Trophoblast cell (in vitro differentiated cells and primary cell): ENCODE results near the gene MSH2.

ENCODE experiments used
- DNase-seq, 2 donors: peaks; one replicate each; pipeline ENCODE4 v3.0.0-alpha.2; 2016
- H2AFZ ChIP-seq: 2 replicates; pipeline ENCODE4 v1.6.1; 2013; ENCODE audit warnings: low read length, moderate library complexity, mild to moderate bottlenecking; ENCODE audit not compliant: insufficient read depth, poor library complexity
- H2AK5ac ChIP-seq: 2 replicates; pipeline ENCODE4 v1.6.1; 2013; ENCODE audit warnings: mild to moderate bottlenecking, low read length
- H2BK120ac ChIP-seq: 2 replicates; pipeline ENCODE4 v1.6.1; 2013; ENCODE audit warnings: low read length, mild to moderate bottlenecking, moderate library complexity; ENCODE audit not compliant: insufficient read depth, poor library complexity
- H2BK12ac ChIP-seq: 2 replicates; pipeline ENCODE4 v1.6.1; 2013; ENCODE audit warnings: mild to moderate bottlenecking, low read length, moderate library complexity
- H2BK5ac ChIP-seq: 2 replicates; pipeline ENCODE4 v1.6.1; 2013; ENCODE audit warnings: low read length, low read depth, moderate library complexity, mild to moderate bottlenecking; ENCODE audit not compliant: poor library complexity
- H3K14ac ChIP-seq: 2 replicates; pipeline ENCODE4 v1.6.1; 2013; ENCODE audit warnings: mild to moderate bottlenecking, low read length
- H3K18ac ChIP-seq: 2 replicates; pipeline ENCODE4 v1.6.1; 2013; ENCODE audit warnings: mild to moderate bottlenecking, low read length
- H3K23ac ChIP-seq: 2 replicates; pipeline ENCODE4 v1.6.1; 2013; ENCODE audit warnings: low read length
- H3K27ac ChIP-seq: 2 replicates; pipeline ENCODE4 v1.5.1; 2013; ENCODE audit warnings: low read depth, mild to moderate bottlenecking, inconsistent platforms, low read length, moderate library complexity
- H3K27me3 ChIP-seq: 2 replicates; pipeline ENCODE4 v1.6.1; 2013; ENCODE audit warnings: inconsistent platforms, mild to moderate bottlenecking, low read length, moderate library complexity; ENCODE audit not compliant: insufficient read depth
- H3K36me3 ChIP-seq, 2 experiments: 1 replicate in 1 of 2; 2 replicates in 1 of 2; pipeline ENCODE4 v1.6.1; 2013; ENCODE audit warnings: low read length in 2 of 2, mild to moderate bottlenecking in 2 of 2, moderate library complexity in 1 of 2; ENCODE audit not compliant: insufficient read depth in 2 of 2, control insufficient read depth in 1 of 2
- H3K4ac ChIP-seq: 2 replicates; pipeline ENCODE4 v1.6.1; 2013; ENCODE audit warnings: low read depth, mild to moderate bottlenecking, low read length, moderate library complexity
- H3K4me1 ChIP-seq, 2 experiments: 1 replicate in 1 of 2; 2 replicates in 1 of 2; pipeline ENCODE4 v1.6.1; 2013; ENCODE audit warnings: low read length in 2 of 2, mild to moderate bottlenecking in 2 of 2, moderate library complexity in 1 of 2; ENCODE audit not compliant: insufficient read depth in 2 of 2, control insufficient read depth in 1 of 2
- H3K4me2 ChIP-seq: 2 replicates; pipeline ENCODE4 v1.6.1; 2013; ENCODE audit warnings: inconsistent platforms, mild to moderate bottlenecking, low read length, moderate library complexity
- H3K4me3 ChIP-seq: 2 replicates; pipeline ENCODE4 v1.5.1; 2013; ENCODE audit warnings: mild to moderate bottlenecking, low read depth, low read length, inconsistent platforms
- H3K79me1 ChIP-seq: one replicate; pipeline ENCODE4 v1.6.1; 2013; ENCODE audit warnings: low read length
- H3K79me2 ChIP-seq: 2 replicates; pipeline ENCODE4 v1.6.1; 2013; ENCODE audit warnings: low read length, mild to moderate bottlenecking; ENCODE audit not compliant: control insufficient read depth, insufficient read depth, poor library complexity
- H3K9ac ChIP-seq: 2 replicates; pipeline ENCODE4 v1.6.1; 2013; ENCODE audit warnings: mild to moderate bottlenecking, low read length
- H3K9me3 ChIP-seq: 2 replicates; pipeline ENCODE4 v1.6.1; 2013; ENCODE audit warnings: low read depth, mild to moderate bottlenecking, control low read depth, inconsistent platforms, low read length; ENCODE audit not compliant: insufficient read depth
- H4K12ac ChIP-seq: 2 replicates; pipeline ENCODE4 v1.6.1; 2013; ENCODE audit warnings: low read depth, mild to moderate bottlenecking, low read length, moderate library complexity
- H4K8ac ChIP-seq: 2 replicates; pipeline ENCODE4 v1.6.1; 2013; ENCODE audit warnings: low read depth, mild to moderate bottlenecking, low read length, moderate library complexity
- H4K91ac ChIP-seq: one replicate; pipeline ENCODE4 v1.6.1; 2013; ENCODE audit warnings: low read depth, mild to moderate bottlenecking, low read length, moderate library complexity
- WGBS: extraction: QIAGEN DNeasy Blood & Tissue Kit; methylation state at CpG from one replicate; pipeline ENCODE4 v1.1.7; 2013; ENCODE audit warnings: missing lambda C conversion rate; ENCODE audit not compliant: insufficient read length, insufficient coverage; ENCODE audit errors: extremely low coverage; 5-methylcytosine and 5-hydroxymethylcytosine counted together

MSH2 gene

GRCh38 chr2:47459021-47459420 lies 56.1 kb downstream of the MSH2 start:
- H2BK120ac ChIP-seq, result no peak overlapping the region
- H3K4me1 ChIP-seq, result no peaks in the 10 kb centered on the region
- H4K8ac ChIP-seq, result no peak overlapping the region
- no peak overlapping the region for H4K91ac ChIP-seq
- H3K4ac ChIP-seq, result no peak overlapping the region
- H2BK5ac ChIP-seq, result no peak overlapping the region
- H2AFZ ChIP-seq, result no peak overlapping the region
- H2BK12ac ChIP-seq, result no peak overlapping the region
- H3K4me2 ChIP-seq, result no peak overlapping the region
- no peaks in the 10 kb centered on the region for H3K27me3 ChIP-seq
- H3K18ac ChIP-seq, result no peak overlapping the region
- no peak for DNase-seq
- H3K23ac ChIP-seq, result no peak overlapping the region
- peaks cover 5 to 7% of the 10 kb centered on the region in 2 experiments for H3K36me3 ChIP-seq
- H3K9ac ChIP-seq, result no peak overlapping the region
- H3K79me2 ChIP-seq, result no peaks in the 10 kb centered on the region
- H3K79me1 ChIP-seq, result no peaks in the 10 kb centered on the region
- no peak overlapping the region for H3K14ac ChIP-seq
- H4K12ac ChIP-seq, result no peak overlapping the region
- no peak overlapping the region for H3K27ac ChIP-seq
- no peaks in the 10 kb centered on the region for H3K9me3 ChIP-seq
- H2AK5ac ChIP-seq, result no peak overlapping the region
- H3K4me3 ChIP-seq, result no peak overlapping the region

GRCh38 chr2:47460766-47461165 lies 57.8 kb downstream of the MSH2 start:
- Histone ChIP-seq H3K14ac (no peak overlapping the region), H3K9ac (no peak overlapping the region), H3K79me1 (no peaks in the 10 kb centered on the region), H2AK5ac (no peak overlapping the region), H3K4me3 (no peak overlapping the region), H2BK120ac (no peak overlapping the region), H2BK12ac (no peak overlapping the region), H3K27ac (no peak overlapping the region), H3K4me2 (no peak overlapping the region), H2AFZ (no peak overlapping the region), H4K12ac (no peak overlapping the region), H3K4me1 (no peaks in the 10 kb centered on the region), H3K23ac (no peak overlapping the region), H3K36me3 (peaks cover 8% of the 10 kb centered on the region in 2 experiments), H3K27me3 (no peaks in the 10 kb centered on the region), H3K18ac (no peak overlapping the region), H3K9me3 (no peaks in the 10 kb centered on the region), H2BK5ac (no peak overlapping the region), H3K79me2 (no peaks in the 10 kb centered on the region), H4K91ac (no peak overlapping the region), H3K4ac (no peak overlapping the region), H4K8ac (no peak overlapping the region)
- no peak for DNase-seq

- no peak for DNase-seq
- no peak overlapping the region for H4K91ac ChIP-seq
- no peaks in the 10 kb centered on the region for H3K27me3 ChIP-seq
- H2BK5ac ChIP-seq, result no peak overlapping the region
- H3K79me2 ChIP-seq, result no peaks in the 10 kb centered on the region
- H4K8ac ChIP-seq, result no peak overlapping the region
- 100% methylated on average over 1 of the region's 5 CpGs for WGBS
- H2BK120ac ChIP-seq, result no peak overlapping the region
- no peak overlapping the region for H2AFZ ChIP-seq
- no peak overlapping the region for H3K23ac ChIP-seq
- peaks cover 12 to 17% of the 10 kb centered on the region in 2 experiments for H3K36me3 ChIP-seq
- no peak overlapping the region for H2AK5ac ChIP-seq
- no peak overlapping the region for H3K4ac ChIP-seq
- no peak overlapping the region for H3K4me3 ChIP-seq
- H3K79me1 ChIP-seq, result no peaks in the 10 kb centered on the region
- H3K27ac ChIP-seq, result no peak overlapping the region
- no peak overlapping the region for H3K9ac ChIP-seq
- H3K4me2 ChIP-seq, result no peak overlapping the region
- no peak overlapping the region for H3K18ac ChIP-seq
- H4K12ac ChIP-seq, result no peak overlapping the region
- no peaks in the 10 kb centered on the region for H3K9me3 ChIP-seq
- no peak overlapping the region for H2BK12ac ChIP-seq
- no peaks in the 10 kb centered on the region for H3K4me1 ChIP-seq
- H3K14ac ChIP-seq, result no peak overlapping the region
Measured at GRCh38 chr2:47471429-47472116, 68.6 kb downstream of the MSH2 start.

- no peak overlapping the region for H3K4me2 ChIP-seq
- H2BK5ac ChIP-seq, result no peak overlapping the region
- no peak overlapping the region for H4K91ac ChIP-seq
- H2BK120ac ChIP-seq, result no peak overlapping the region
- no peak overlapping the region for H2AFZ ChIP-seq
- H3K36me3 ChIP-seq, result peaks cover 2 to 6% of the 10 kb centered on the region in 2 experiments
- no peak overlapping the region for H3K23ac ChIP-seq
- no peak overlapping the region for H3K18ac ChIP-seq
- H3K79me2 ChIP-seq, result no peaks in the 10 kb centered on the region
- H3K4me3 ChIP-seq, result no peak overlapping the region
- no peak overlapping the region for H2BK12ac ChIP-seq
- H3K9me3 ChIP-seq, result no peaks in the 10 kb centered on the region
- H3K27me3 ChIP-seq, result no peaks in the 10 kb centered on the region
- H3K9ac ChIP-seq, result no peak overlapping the region
- WGBS, result no CpG with 5 or more reads among the region's 1 CpG
- H3K27ac ChIP-seq, result no peak overlapping the region
- no peak for DNase-seq
- no peak overlapping the region for H3K14ac ChIP-seq
- H4K8ac ChIP-seq, result no peak overlapping the region
- no peaks in the 10 kb centered on the region for H3K79me1 ChIP-seq
- no peaks in the 10 kb centered on the region for H3K4me1 ChIP-seq
- H2AK5ac ChIP-seq, result no peak overlapping the region
- no peak overlapping the region for H4K12ac ChIP-seq
- H3K4ac ChIP-seq, result no peak overlapping the region
Measured at GRCh38 chr2:47479863-47480262, 76.9 kb downstream of the MSH2 start.
